K562 (cell line): ENCODE results near the gene BAG2. TPM values are rescaled to one million over a fixed set of nuclear protein-coding genes. Genes with fewer than 3 reads are reported as not detected.
A peak's percentile ranks its signal among the peaks of the same experiment; 100 is the strongest.

Experiments used
- DEAF1 ChIP-seq: fragments of 450-650 bp; formaldehyde crosslinking; IDR thresholded peaks from 2 replicates; pipeline ENCODE4 v1.4.0; 2020; ENCODE audit warnings: mild to moderate bottlenecking, moderate library complexity
- NFE2L1 ChIP-seq: fragments of 450-650 bp; IDR thresholded peaks from 2 replicates; pipeline ENCODE4 v1.6.1; 2016; ENCODE audit warnings: missing genetic modification characterization, low read depth, mild to moderate bottlenecking, missing compliant biosample characterization, moderate library complexity, borderline replicate concordance
- RFX1 ChIP-seq: fragments of 450-650 bp; IDR thresholded peaks from 2 replicates; pipeline ENCODE4 v1.6.1; 2016; ENCODE audit warnings: mild to moderate bottlenecking, moderate library complexity
- RHOXF2B ChIP-seq: fragments of 250-450 bp; sonication (Bioruptor Pico); conservative IDR thresholded peaks from 2 replicates; pipeline ENCODE4 v1.5.1; 2021
- TAL1 ChIP-seq: fragments of 450-650 bp; IDR thresholded peaks from 2 replicates; pipeline ENCODE4 v1.6.1; 2016; ENCODE audit warnings: mild to moderate bottlenecking
- TEAD1 ChIP-seq, 2 experiments: fragments of 450-650 bp in 1 of 2; sonication (generic) in 1 of 2; formaldehyde crosslinking; IDR thresholded peaks; 2 replicates each; pipeline versions ENCODE4 v1.4.0 to v1.8.0; 2020 to 2022; ENCODE audit warnings: mild to moderate bottlenecking in 2 of 2, missing genetic modification reagents in 1 of 2
- UBTF ChIP-seq, 2 experiments: IDR thresholded peaks; 2 replicates each; pipeline ENCODE4 v1.6.1; 2012; ENCODE audit warnings: improper control_type of control experiment in 2 of 2, low read depth in 2 of 2, low read length in 2 of 2, borderline replicate concordance in 1 of 2
- ZBTB8A ChIP-seq: fragments of 450-650 bp; IDR thresholded peaks from 2 replicates; pipeline ENCODE4 v1.6.1; 2018; ENCODE audit warnings: mild to moderate bottlenecking, moderate library complexity; ENCODE audit not compliant: partially characterized antibody
- ZHX1 ChIP-seq: fragments of 150-350 bp; conservative IDR thresholded peaks from 2 replicates; pipeline ENCODE4 v1.6.1; 2014; ENCODE audit warnings: low read length
- ZNF431 ChIP-seq: sonication (generic); formaldehyde crosslinking; IDR thresholded peaks from 2 replicates; pipeline ENCODE4 v1.8.0; 2022; ENCODE audit warnings: mild to moderate bottlenecking, missing genetic modification reagents
- ZNF780A ChIP-seq: fragments of 250-450 bp; sonication (Bioruptor Pico); IDR thresholded peaks from 2 replicates; pipeline ENCODE4 v1.5.0; 2021; ENCODE audit warnings: mild to moderate bottlenecking
- polyA plus RNA-seq, 8 experiments: library from polyadenylated mRNA; depleted of rRNA in 4 of 8; stranded (reverse) in 5 of 8; unstranded in 3 of 8; fragments of >200 nt; fragmentation: Nextera tagmentation in 2 of 8; fragmentation: Illumina TruSeq in 1 of 8; extraction: Ambion mirVana in 2 of 8; extraction: Trizol in 1 of 8; gene quantifications; 2 replicates each; pipeline versions ENCODE4 v1.2.1 to v1.2.3, GENCODE V29; 2011 to 2014; ENCODE audit warnings: inconsistent platforms in 1 of 8, missing spikeins in 1 of 8
- total RNA-seq, 7 experiments: library from RNA; depleted of rRNA in 6 of 7; stranded (reverse); fragments of >200 nt in 6 of 7; fragmentation: Illumina TruSeq in 2 of 7; extraction: Trizol in 2 of 7; gene quantifications; 2 replicates each; pipeline versions ENCODE4 v1.2.1 to v1.2.3, GENCODE V29; 2011 to 2021; ENCODE audit warnings: low replicate concordance in 1 of 7

The BAG2 gene
- total and polyA plus RNA-seq, 9 of the 15 experiments (the other 6 are each of a cell fraction or from before 2014, with no cell fraction given) = 12.8 to 20.7 (median 17.6) TPM

- TF ChIP-seq TEAD1 (CRISPR knock-in tag; IDR thresholded peaks at IDR 0.05) (no peak), ZNF780A (CRISPR knock-in tag) (no peak), UBTF (IDR thresholded peaks at IDR 0.05; ENCODE audit: borderline replicate concordance in 1 of 2, low read depth in 2 of 2, low read length in 2 of 2) (0 out of 4 replicates have a peak, but pooled peaks of 1 of the 2 experiments have one; percentile 29), ZNF431 (no peak), RFX1 (no peak), DEAF1 (CRISPR knock-in tag) (no peak), NFE2L1 (tag) (peak; percentile 77), TAL1 (no peak), ZHX1 (no peak), RHOXF2B (CRISPR knock-in tag) (no peak), ZBTB8A (no peak)
Measured at GRCh38 chr6:57173886-57174510, 1.9 kb downstream of the BAG2 start (continued).
